HG02852 (cell line): ENCODE data around the gene TLR5.

Experiments used
- ATAC-seq: cut with Tn5 transposase; IDR thresholded peaks from one replicate; pipeline ENCODE4 v1.9.1; 2021; ENCODE audit warnings: mild to moderate bottlenecking, moderate library complexity; ENCODE audit not compliant: unreplicated experiment

TLR5 gene

DNA sequence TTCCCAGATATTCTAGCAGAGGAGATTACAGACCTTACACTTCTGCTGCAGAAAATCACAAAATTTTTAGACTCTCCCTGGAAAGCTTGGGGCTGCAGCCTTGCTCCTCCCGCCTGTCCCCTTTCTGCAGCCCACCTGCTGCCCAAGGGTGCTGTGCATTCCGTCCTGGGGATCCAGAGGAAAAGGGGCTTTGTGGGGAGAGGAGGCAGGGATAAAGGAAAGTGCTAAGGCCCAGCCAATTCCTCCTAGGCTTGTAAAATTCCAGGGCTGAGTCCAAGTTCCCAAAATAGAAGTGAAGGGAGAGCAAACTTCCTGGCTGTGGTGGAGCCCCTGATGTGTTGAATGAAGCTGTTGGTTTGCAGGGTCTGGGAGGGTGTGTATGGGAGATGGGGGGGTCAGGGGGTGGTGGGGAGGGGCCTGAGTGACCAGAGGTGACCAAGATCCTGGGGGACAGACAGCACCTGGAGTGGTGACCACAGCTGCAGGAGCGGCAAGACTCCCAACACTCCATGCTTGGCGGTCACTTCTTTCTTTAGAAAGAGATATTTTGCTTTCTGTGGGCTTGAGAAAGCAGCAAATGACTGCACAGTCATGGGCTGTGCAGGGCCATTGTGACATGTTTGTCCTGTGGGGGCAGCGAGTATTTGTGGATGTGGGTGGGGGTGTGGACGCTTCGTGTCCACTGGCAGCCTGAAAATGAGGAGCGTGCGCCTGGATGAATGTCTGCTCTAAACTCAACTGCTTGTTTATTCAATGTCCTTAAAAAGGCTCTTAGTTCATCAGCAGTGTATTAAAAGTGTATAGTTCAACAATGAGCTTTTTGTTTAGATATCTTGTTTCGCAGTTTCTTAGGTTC is 68.4 kb downstream of the TLR5 start:
- no peak for ATAC-seq

DNA sequence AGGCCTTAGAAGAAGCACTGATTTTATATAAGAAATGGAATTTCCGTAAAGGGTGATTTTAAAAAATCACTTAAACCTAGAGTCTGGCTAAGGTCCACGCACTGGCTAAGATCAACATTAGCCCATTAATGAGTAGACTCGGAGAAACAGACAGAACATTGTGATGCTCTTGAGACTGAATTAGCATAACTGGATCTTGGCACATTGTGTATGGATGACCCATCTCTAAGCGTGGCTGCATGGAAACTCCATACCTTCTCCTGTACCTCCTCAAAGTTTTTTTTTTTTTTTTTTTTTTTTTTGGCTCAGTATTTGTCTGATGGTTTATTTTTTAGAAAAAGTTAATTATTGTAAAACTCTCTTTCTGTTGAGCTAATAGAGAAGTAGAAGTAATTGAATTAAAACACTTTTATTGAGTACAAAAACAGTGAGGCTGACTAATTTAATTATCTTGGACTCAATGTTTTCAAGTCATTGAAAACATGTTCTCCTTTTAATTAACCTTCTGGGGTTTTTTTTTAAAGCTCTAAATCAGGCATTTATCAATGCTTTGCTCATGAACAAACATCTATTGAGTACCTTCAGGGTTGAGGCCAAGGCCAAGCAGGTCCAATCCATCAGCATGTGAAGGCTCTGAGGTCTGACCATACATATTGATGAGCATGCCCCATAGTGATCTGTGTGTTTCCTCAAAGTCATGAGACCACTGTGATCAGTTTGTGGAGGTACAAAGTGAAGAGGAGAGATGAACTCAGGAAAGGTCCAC is 74.0 kb downstream of the TLR5 start:
- ATAC-seq, result no peak

DNA sequence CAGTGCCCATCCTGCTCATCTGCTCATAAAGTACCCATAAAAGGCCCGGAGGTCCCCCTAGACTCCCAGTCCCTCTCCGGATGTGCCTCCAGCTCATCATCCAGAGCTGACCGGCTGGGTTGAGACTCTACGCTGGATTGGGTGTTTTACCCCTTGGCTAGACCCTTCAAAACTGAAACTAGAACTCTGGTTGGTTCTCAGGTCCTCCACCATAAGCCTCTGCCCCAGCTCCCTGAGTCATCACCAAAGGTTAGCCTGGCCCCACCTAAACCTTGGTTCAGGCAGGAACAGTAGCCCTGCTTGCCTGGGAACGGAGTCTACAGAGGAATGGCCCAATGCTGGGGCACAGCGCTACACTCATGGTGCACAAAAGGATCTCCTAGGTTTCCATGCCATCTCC is 75.1 kb downstream of the TLR5 start:
- ATAC-seq, result no peak

DNA sequence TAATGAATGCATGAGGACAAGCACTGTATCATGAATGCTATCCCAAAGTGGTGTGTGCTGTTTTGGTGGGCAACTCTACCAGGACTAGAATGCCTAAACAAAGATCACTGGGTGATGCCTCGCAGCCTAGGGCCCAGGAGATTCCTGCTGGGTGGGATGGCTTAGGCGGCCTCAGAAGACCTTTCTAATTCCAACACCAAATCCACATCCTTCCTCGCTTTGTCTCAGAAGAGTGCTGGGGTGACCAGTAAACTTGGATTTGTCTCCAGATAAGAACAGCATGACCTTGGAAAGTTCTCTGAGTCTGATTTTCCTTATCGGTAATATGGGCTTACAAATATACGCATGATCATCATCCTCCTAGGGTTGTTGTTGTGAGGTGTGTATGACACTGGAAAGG is 76.6 kb downstream of the TLR5 start:
- no peak for ATAC-seq

DNA sequence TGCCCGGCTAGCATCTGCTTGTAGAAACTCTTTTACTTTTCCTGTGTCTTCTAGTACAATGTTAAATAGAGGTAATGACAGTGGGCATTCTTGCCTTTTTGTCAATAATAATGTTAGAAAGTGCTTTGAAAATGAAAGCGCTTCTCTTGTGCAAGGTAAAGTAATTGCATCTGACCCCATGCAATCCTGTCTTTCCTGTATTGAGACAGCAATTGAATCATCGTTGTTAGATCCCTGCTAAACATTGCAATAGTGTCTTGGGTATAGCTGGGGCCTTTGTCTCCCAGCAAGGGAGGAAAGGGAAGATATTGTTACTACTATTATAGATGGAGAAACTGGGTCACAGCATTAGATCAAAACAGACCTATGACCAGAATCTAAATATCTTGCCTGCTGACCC is 80.9 kb downstream of the TLR5 start:
- ATAC-seq, result no peak

DNA sequence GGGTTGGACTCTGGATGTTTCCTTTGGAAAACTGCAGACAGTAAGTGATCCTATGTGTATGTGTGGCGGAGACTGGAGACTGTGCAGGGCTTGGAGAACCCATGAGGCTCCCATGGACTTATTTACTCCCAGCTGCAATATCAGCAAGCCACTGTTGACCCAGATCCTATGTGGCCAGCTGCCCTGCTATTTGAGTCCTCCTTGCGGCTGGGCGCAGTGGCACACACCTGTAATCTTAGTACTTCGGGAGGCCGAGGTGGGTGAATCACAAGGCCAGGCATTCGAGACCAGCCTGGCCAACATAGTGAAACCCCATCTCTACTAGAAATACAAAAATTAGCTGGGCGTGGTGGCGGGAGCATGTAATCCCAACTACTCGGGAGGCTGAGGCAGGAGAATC is 83.5 kb downstream of the TLR5 start:
- ATAC-seq, result no peak
